GM12864 (cell line): ENCODE results near the gene IL16.

Experiments
- DNase-seq: peaks from one replicate; pipeline ENCODE4 v3.0.0-alpha.2; 2011; ENCODE audit warnings: low read depth
- H3K4me3 ChIP-seq: 2 replicates; pipeline ENCODE4 v1.5.1; 2011; ENCODE audit warnings: mild to moderate bottlenecking, low read depth, low read length, control low read depth
- TF ChIP-seq, protein P1 (sequence below): IDR thresholded peaks from 2 replicates; pipeline ENCODE4 v1.5.1; 2011; ENCODE audit warnings: low read depth, mild to moderate bottlenecking, moderate library complexity, low read length, control low read depth, inconsistent platforms; ENCODE audit errors: missing control alignments

IL16 gene

DNA sequence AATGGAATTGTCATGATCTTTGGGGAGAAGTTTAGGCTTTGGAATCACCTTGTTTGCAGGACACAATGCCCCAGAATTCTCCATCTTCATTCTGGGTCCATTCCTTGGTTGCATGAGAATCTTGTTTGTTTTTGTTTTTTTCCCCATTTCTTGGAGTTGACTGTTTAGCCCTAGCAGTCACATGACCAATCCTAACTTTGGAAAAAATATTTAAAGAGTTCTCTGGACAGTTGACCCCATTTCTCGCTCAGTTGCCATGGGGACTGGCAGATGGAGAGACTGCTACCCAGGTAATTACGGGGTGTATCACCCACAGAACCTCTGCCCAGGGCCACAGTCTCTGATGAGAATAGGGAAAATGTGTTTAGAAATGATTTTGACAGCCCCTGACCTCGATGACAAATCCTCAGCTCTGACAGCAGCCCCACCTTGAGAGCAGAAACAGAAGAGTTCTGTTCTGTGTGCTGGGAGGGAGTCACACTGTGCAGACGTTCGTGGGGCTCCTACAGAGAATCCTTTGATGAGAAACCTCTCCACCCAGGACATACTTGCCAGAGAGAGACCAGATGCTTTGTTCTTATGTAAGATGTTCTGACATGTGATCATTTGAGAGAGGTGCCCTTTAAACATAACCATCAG is 57.7 kb downstream of the IL16 start:
- TF ChIP-seq, protein P1, sequence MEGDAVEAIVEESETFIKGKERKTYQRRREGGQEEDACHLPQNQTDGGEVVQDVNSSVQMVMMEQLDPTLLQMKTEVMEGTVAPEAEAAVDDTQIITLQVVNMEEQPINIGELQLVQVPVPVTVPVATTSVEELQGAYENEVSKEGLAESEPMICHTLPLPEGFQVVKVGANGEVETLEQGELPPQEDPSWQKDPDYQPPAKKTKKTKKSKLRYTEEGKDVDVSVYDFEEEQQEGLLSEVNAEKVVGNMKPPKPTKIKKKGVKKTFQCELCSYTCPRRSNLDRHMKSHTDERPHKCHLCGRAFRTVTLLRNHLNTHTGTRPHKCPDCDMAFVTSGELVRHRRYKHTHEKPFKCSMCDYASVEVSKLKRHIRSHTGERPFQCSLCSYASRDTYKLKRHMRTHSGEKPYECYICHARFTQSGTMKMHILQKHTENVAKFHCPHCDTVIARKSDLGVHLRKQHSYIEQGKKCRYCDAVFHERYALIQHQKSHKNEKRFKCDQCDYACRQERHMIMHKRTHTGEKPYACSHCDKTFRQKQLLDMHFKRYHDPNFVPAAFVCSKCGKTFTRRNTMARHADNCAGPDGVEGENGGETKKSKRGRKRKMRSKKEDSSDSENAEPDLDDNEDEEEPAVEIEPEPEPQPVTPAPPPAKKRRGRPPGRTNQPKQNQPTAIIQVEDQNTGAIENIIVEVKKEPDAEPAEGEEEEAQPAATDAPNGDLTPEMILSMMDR, result no peak
- H3K4me3 ChIP-seq, result no peak overlapping the region
- no peak for DNase-seq

DNA sequence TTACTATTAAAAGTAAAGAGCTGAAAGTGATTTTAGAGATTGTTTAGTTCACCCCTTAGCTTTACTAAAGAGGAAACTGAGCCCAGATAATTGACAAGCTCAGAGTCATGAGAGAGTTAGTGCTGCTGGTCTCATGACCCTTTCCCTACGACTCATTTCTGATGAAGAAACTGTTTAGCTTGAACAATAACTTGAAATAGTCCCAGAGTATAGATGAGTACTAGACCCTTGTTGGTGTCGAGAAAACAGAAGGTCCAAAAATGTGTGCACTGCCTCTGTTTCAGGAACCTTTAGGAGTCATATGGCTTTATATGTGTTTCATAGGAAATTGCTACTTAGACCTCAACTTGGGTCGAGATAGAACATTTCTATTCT is 58.2 kb downstream of the IL16 start:
- no peak for DNase-seq
- H3K4me3 ChIP-seq, result no peak overlapping the region
- TF ChIP-seq, protein P1, result no peak

DNA sequence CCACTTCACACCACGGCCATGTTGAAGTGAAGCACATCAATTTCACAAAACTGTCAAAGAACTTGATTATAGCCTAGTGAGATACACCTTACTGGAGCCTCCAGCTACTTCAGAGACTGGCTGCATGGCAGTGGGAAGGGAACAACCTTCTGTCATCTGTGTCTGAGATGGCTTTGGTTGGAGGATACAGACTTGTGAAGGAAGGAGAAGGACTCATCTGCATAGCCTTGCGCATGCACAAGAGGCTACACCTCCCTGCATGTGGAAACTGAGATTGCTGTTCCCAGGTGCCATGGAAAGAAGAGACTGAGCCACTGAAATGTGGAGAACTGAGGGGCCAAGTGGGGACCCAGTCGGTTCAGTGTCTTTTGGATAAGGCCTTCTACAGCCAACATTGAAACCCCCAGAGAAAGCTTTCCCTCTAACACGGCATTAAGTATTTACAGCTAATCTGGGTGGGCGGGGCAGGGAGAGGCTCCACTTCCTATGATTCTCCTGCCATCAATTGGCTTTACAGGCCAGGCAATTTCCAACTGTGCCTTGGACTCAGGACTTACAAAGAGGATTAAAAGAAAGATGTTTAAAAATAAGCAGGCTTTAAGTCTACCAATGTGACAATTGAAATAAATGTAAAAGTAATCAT is 58.8 kb downstream of the IL16 start:
- DNase-seq, result no peak
- H3K4me3 ChIP-seq, result no peak overlapping the region
- TF ChIP-seq, protein P1, result no peak

DNA sequence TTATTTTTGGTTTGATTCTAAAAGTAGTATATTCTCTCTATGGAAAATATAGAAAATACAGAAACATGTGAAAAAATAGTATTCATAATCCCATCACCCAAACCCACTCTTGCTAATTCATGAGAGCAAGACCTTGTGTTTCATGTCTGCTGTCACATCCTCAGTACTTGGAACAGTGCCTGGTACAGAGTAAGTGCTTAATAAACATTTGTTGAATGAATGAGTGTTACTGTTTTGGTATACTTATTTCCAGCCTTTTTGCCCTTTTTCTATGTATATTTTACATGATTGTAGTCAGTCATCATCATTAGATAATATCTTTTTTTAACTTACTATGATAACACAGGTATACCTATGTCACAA is 59.3 kb downstream of the IL16 start:
- DNase-seq, result no peak
- TF ChIP-seq, protein P1, result no peak
- H3K4me3 ChIP-seq, result no peak overlapping the region

DNA sequence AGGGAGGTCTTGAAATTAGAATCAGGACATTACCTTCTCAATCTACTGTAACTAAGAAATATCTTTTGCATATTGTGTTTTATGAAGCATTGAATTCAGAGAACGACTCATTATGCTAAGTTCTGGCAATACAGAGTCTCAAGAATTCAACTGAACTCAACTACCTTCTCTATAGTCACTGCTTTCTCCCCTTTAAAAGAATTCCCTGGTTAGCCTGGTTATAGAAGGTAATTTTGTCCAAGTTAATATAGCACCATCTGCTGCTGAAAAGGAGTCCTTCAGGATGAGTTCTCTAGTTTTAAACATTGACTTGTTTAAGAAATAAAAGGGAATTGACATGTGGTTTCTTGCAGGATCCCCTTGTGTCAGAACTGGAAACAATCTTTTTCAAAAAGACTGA is 60.2 kb downstream of the IL16 start:
- TF ChIP-seq, protein P1, result no peak
- DNase-seq, result no peak
- no peak overlapping the region for H3K4me3 ChIP-seq

DNA sequence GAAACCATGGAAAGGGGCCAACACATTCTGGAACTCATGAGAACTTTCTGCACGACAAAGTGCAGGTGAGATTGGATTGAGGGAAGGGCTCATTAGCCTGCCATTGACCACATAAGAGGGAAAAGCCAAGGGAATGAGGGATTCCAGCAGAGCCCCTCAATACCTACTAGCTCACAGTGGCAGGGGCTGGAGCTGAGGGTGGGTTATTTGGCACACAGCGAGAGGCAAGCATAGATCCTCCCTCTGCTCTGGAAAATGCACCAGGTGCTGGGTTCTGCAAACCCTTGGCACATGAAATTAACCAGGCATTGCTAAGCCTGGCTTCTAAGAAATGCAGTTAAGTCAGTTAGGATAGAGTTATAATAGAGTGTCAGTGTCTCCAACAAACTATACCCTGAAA is 60.8 kb downstream of the IL16 start:
- no peak for DNase-seq
- H3K4me3 ChIP-seq, result no peak overlapping the region
- TF ChIP-seq, protein P1, result no peak

DNA sequence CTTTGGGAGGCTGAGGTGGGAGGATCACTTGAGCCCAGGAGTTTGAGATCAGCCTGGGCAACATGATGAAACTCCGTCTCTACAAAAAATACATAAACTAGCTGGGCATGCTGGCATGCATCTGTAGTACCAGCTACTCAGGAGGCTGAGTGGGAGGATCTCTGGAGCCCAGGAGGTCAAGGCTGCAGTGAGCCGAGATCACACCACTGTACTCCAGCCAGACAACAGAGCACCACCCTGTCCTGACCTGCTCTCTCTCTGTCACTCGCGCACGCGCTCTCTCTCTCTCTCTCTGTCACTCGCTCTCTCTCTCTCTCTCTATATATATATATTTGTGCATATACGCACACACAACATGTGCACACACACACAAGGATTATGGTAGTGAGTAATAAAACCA is 61.8 kb downstream of the IL16 start:
- DNase-seq, result no peak
- H3K4me3 ChIP-seq, result no peak overlapping the region
- TF ChIP-seq, protein P1, result no peak
